ENCODE data around the gene NHSL2. TPM values are rescaled to one million over a fixed set of nuclear protein-coding genes. Genes with fewer than 3 reads are reported as not detected.

Gene NHSL2
- total and polyA plus RNA-seq, 2 of the 13 experiments (the other 11 are each of a cell fraction or from before 2014, with no cell fraction given), result not detected

- TF ChIP-seq ZNF513 (CRISPR knock-in tag; conservative IDR thresholded peaks at IDR 0.05), result no peak
These were observed 171.1 kb downstream of the NHSL2 start (continued) for GRCh38 chrX:72081605-72082320.

- ATAC-seq (no peak), DNase-seq (ENCODE audit: low spot score) (no peak), FAIRE-seq (no peak)
- H3K4me2 ChIP-seq (ENCODE audit: low read depth, low read length), result no peak overlapping the region
- BruUV-seq (replicated peaks), result no TSS peak
- no peak overlapping the region for H3K27ac ChIP-seq (ENCODE audit: extremely low read length, insufficient read depth, low read length)
- no peaks in the 10 kb centered on the region for H3K36me3 ChIP-seq (replicated peaks in 1 of 2; ENCODE audit: control insufficient read depth in 1 of 2, insufficient read depth in 2 of 2, low read length in 2 of 2)
- no peaks in the 10 kb centered on the region for H3K4me1 ChIP-seq (ENCODE audit: insufficient read depth, low read length)
- no peak overlapping the region for H3K4me3 ChIP-seq (replicated peaks in 1 of 3; ENCODE audit: insufficient read depth in 1 of 3, low read depth in 2 of 3, low read length in 3 of 3)
- no peak overlapping the region for H2AFZ ChIP-seq (ENCODE audit: low read length)
- ChIA-PET CTCF (ENCODE audit: low intra/inter-chr PET ratio, low total read pairs) (no interaction called here), POLR2A (no interaction called here)
- H3K79me2 ChIP-seq (ENCODE audit: insufficient read depth, low read length), result no peaks in the 10 kb centered on the region
- intact Hi-C loops (cut with micrococcal nuclease; ENCODE audit: unreplicated experiment) (no loop called here), in situ Hi-C loops (cut with HindIII; ENCODE audit: extremely low pct_ligation_motif_present, low pct_unique_long_range_greater_than_20kb) (no loop called here)
- no peaks in the 10 kb centered on the region for H3K9me3 ChIP-seq (ENCODE audit: low read length)
- H3K27me3 ChIP-seq (ENCODE audit: control insufficient read depth in 1 of 2, insufficient read depth in 2 of 2, low read length in 2 of 2), result peaks cover 0 to 1% of the 10 kb centered on the region in 2 experiments; a peak in 2 of 5 replicates
- H3K9ac ChIP-seq (ENCODE audit: insufficient read depth, low read depth, low read length), result no peak overlapping the region
- H4K20me1 ChIP-seq (ENCODE audit: insufficient read depth, low read length), result no peaks in the 10 kb centered on the region
- 0% methylated on average over 1 of the region's 2 CpGs for WGBS (ENCODE audit: low lambda C conversion rate)
- TF ChIP-seq PRMT3 (CRISPR knock-in tag; IDR thresholded peaks at IDR 0.05; ENCODE audit: borderline replicate concordance, low read depth), result no peak
- no peak for TF ChIP-seq ATRX (CRISPR knock-in tag; IDR thresholded peaks at IDR 0.05; ENCODE audit: borderline replicate concordance)
- TF ChIP-seq TOPORS (CRISPR knock-in tag; IDR thresholded peaks at IDR 0.05), result no peak
- TF ChIP-seq HMGXB3 (CRISPR knock-in tag; IDR thresholded peaks at IDR 0.05; ENCODE audit: borderline replicate concordance), result no peak
- TF ChIP-seq CEBPZ (IDR thresholded peaks at IDR 0.05; ENCODE audit: low read length), result no peak
- TF ChIP-seq RBM39 (IDR thresholded peaks at IDR 0.05; ENCODE audit: low read depth, low read length, poor library complexity, severe bottlenecking), result no peak
- TF ChIP-seq ZC3H13 (CRISPR knock-in tag; IDR thresholded peaks at IDR 0.05), result no peak
- no peak for TF ChIP-seq FOSL1 (CRISPR knock-in tag; IDR thresholded peaks at IDR 0.05; ENCODE audit: borderline replicate concordance)
These were observed 172.6 kb downstream of the NHSL2 start for GRCh38 chrX:72083291-72083690.

Measured in HepG2 (cell line).